Ovary (tissue), 9 donors: ENCODE data around the gene FAM13B. TPM values are rescaled to one million over a fixed set of nuclear protein-coding genes. Genes with fewer than 3 reads are reported as not detected.

Source experiments
- DNase-seq, 5 donors: peaks; one replicate each; pipeline ENCODE4 v3.0.0-alpha.2; 2019 to 2020
- H3K27ac ChIP-seq, 2 donors: fragments of 200-600 bp; one replicate each; pipeline versions ENCODE4 v1.5.1 to v1.8.0; 2019 to 2022
- H3K27me3 ChIP-seq: fragments of 200-600 bp; one replicate; pipeline ENCODE4 v1.8.0; 2022
- H3K36me3 ChIP-seq: fragments of 200-600 bp; sonication (generic); one replicate; pipeline ENCODE4 v1.5.1; 2019
- H3K4me1 ChIP-seq: one replicate; pipeline ENCODE4 v1.8.1; 2013; ENCODE audit warnings: mild to moderate bottlenecking, moderate library complexity; ENCODE audit not compliant: insufficient read depth
- H3K4me3 ChIP-seq: fragments of 200-600 bp; sonication (generic); one replicate; pipeline ENCODE4 v1.5.1; 2017
- H3K9me3 ChIP-seq, 2 donors: fragments of 200-600 bp in 1 of 2; sonication (generic) in 1 of 2; one replicate each; pipeline versions ENCODE4 v1.5.1 to v1.8.1; 2013 to 2019; ENCODE audit warnings: mild to moderate bottlenecking in 1 of 2, moderate library complexity in 1 of 2
- CTCF ChIP-seq, 3 donors: fragments of 450-650 bp in 2 of 3; fragments of 200-600 bp in 1 of 3; IDR thresholded peaks; one replicate each; pipeline versions ENCODE4 v1.5.1 to v1.8.0; 2016 to 2022; ENCODE audit warnings: antibody characterized with exemption in 3 of 3, mild to moderate bottlenecking in 1 of 3
- EP300 ChIP-seq: sonication (generic); formaldehyde crosslinking; IDR thresholded peaks from one replicate; pipeline ENCODE4 v1.6.1; 2017; ENCODE audit warnings: antibody characterized with exemption
- POLR2A ChIP-seq: fragments of 450-650 bp; IDR thresholded peaks from one replicate; pipeline ENCODE4 v1.6.1; 2017; ENCODE audit warnings: antibody characterized with exemption, mild to moderate bottlenecking, moderate library complexity
- WGBS, 3 donors: extraction: QIAGEN DNeasy Blood & Tissue Kit in 1 of 3; methylation state at CpG; one replicate each; pipeline versions ENCODE4 v1.1.5 to v1.1.7; 2013 to 2017; 5-methylcytosine and 5-hydroxymethylcytosine counted together
- intact Hi-C, 4 donors: fragments of 100-400 bp; cut with DNase I; formaldehyde crosslinking; loops; one replicate each; pipeline versions ENCODE4 v1.11.0 to v1.15.1; 2022 to 2023
- polyA plus RNA-seq, 2 donors: library from polyadenylated mRNA; stranded (reverse); fragments of 200-250 nt in 1 of 2; fragments of 350-450 nt in 1 of 2; fragmentation: Illumina TruSeq in 1 of 2; extraction: RNeasy Lipid Tissue Mini Kit (QIAGEN cat#74804) in 1 of 2; gene quantifications; one replicate each; pipeline ENCODE4 v1.2.3, GENCODE V29; 2013 to 2014
- total RNA-seq, 7 donors: library from RNA; depleted of rRNA in 2 of 7; stranded (reverse); fragments of >200 nt in 2 of 7; fragmentation: NEBNext Ultra II Directional in 3 of 7; extraction: Animal tissue kit (Norgen Biotek cat#: 25700) in 3 of 7; gene quantifications; one replicate each; pipeline versions ENCODE4 v1.1.0 to v1.2.4, GENCODE V29; 2016 to 2023
- donor health status: DM: no; HTN: no; CAD: no; lungs with moderate emphysema.
- donor health status: DM: no; HTN: no; CAD: no.
- donor health status: Bipolar disorder and iron deficiency.
- donor health status: DM: yes; HTN: yes; CAD: no.
- donor health status: DM: no; HTN: no; CAD: no.
- donor health status: DM: yes; HTN: yes; CAD: no.

FAM13B gene
- total and polyA plus RNA-seq, 9 donors, result 18.8 to 56.7 (median 46.8) TPM

GRCh38 chr5:138068742-138069600 is 36.1 kb upstream of the FAM13B start:
- WGBS, 3 donors, result 23 to 31% (median 24%) methylated on average over 6 of the region's 6 CpGs
- DNase-seq, result peak; percentile 35 to 77 (median 72)
- intact Hi-C loops, result no loop called here
- Histone ChIP-seq H3K36me3 (no peaks in the 10 kb centered on the region), H3K9me3 (no peaks in the 10 kb centered on the region), H3K4me1 (no peaks in the 10 kb centered on the region), H3K27ac (no peak overlapping the region), H3K4me3 (no peak overlapping the region), H3K27me3 (no peaks in the 10 kb centered on the region)
- TF ChIP-seq EP300, result no peak
- no peak for TF ChIP-seq POLR2A
- peak in 2 of 3 donors; percentile 38 to 52 for TF ChIP-seq CTCF (IDR thresholded peaks at IDR 0.05)

GRCh38 chr5:138067945-138068344 is 35.1 kb upstream of the FAM13B start:
- Histone ChIP-seq H3K27ac (no peak overlapping the region), H3K36me3 (no peaks in the 10 kb centered on the region), H3K4me1 (no peaks in the 10 kb centered on the region), H3K4me3 (no peak overlapping the region), H3K27me3 (no peaks in the 10 kb centered on the region), H3K9me3 (no peaks in the 10 kb centered on the region)
- WGBS, 3 donors, result 54 to 72% (median 71%) methylated on average over 8 of the region's 8 CpGs
- DNase-seq, result no peak
- TF ChIP-seq POLR2A, result no peak
- TF ChIP-seq CTCF (IDR thresholded peaks at IDR 0.05), result no peak
- TF ChIP-seq EP300, result no peak
- intact Hi-C loops, result no loop called here

GRCh38 chr5:138065102-138065501 is 32.2 kb upstream of the FAM13B start:
- H3K27ac ChIP-seq, result no peak overlapping the region
- H3K4me3 ChIP-seq, result no peak overlapping the region
- no peaks in the 10 kb centered on the region for H3K9me3 ChIP-seq
- DNase-seq, result no peak
- 69 to 79% (median 73%) methylated on average over 5 of the region's 5 CpGs for WGBS, 3 donors
- TF ChIP-seq EP300 (no peak), POLR2A (no peak), CTCF (IDR thresholded peaks at IDR 0.05) (no peak)
- intact Hi-C loops, result no loop called here
- H3K27me3 ChIP-seq, result no peaks in the 10 kb centered on the region
- H3K36me3 ChIP-seq, result no peaks in the 10 kb centered on the region
- H3K4me1 ChIP-seq, result no peaks in the 10 kb centered on the region

GRCh38 chr5:138064526-138064925 is 31.6 kb upstream of the FAM13B start:
- no peak for TF ChIP-seq POLR2A
- TF ChIP-seq EP300, result no peak
- no peak for TF ChIP-seq CTCF (IDR thresholded peaks at IDR 0.05)
- Histone ChIP-seq H3K4me3 (no peak overlapping the region), H3K4me1 (no peaks in the 10 kb centered on the region), H3K27ac (no peak overlapping the region), H3K9me3 (no peaks in the 10 kb centered on the region), H3K36me3 (no peaks in the 10 kb centered on the region), H3K27me3 (no peaks in the 10 kb centered on the region)
- DNase-seq, result no peak
- intact Hi-C loops, result no loop called here
